SU-DHL-6 (cell line): ENCODE results near the gene UQCR10.

Experiments
- EZH2phosphoT487 ChIP-seq: fragments of 200-600 bp; sonication (generic), shearing (Covaris generic); conservative IDR thresholded peaks from 2 replicates; pipeline ENCODE4 v1.6.1; 2018; ENCODE audit warnings: mild to moderate bottlenecking, antibody characterized with exemption, low read length, moderate library complexity, mixed read lengths
- TF ChIP-seq, protein P1 (sequence below): fragments of 200-600 bp; sonication (generic); IDR thresholded peaks from one replicate; pipeline ENCODE4 v1.5.1; 2017; ENCODE audit warnings: antibody characterized with exemption, mild to moderate bottlenecking, low read length, moderate library complexity; ENCODE audit not compliant: insufficient read depth, poor library complexity, severe bottlenecking

GRCh38 chr22:29757096-29757495 lies 10.1 kb upstream of the UQCR10 start:
- TF ChIP-seq, protein P1, sequence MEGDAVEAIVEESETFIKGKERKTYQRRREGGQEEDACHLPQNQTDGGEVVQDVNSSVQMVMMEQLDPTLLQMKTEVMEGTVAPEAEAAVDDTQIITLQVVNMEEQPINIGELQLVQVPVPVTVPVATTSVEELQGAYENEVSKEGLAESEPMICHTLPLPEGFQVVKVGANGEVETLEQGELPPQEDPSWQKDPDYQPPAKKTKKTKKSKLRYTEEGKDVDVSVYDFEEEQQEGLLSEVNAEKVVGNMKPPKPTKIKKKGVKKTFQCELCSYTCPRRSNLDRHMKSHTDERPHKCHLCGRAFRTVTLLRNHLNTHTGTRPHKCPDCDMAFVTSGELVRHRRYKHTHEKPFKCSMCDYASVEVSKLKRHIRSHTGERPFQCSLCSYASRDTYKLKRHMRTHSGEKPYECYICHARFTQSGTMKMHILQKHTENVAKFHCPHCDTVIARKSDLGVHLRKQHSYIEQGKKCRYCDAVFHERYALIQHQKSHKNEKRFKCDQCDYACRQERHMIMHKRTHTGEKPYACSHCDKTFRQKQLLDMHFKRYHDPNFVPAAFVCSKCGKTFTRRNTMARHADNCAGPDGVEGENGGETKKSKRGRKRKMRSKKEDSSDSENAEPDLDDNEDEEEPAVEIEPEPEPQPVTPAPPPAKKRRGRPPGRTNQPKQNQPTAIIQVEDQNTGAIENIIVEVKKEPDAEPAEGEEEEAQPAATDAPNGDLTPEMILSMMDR: no peak
- no peak for TF ChIP-seq EZH2phosphoT487
